Measurements from ENCODE around the gene MPHOSPH6.
"Not testable (repeated sequence)": the region's sequence is repeated elsewhere in the genome, so short reads cannot be mapped to it uniquely, and the experiment has no call there.

MPHOSPH6 gene

DNA sequence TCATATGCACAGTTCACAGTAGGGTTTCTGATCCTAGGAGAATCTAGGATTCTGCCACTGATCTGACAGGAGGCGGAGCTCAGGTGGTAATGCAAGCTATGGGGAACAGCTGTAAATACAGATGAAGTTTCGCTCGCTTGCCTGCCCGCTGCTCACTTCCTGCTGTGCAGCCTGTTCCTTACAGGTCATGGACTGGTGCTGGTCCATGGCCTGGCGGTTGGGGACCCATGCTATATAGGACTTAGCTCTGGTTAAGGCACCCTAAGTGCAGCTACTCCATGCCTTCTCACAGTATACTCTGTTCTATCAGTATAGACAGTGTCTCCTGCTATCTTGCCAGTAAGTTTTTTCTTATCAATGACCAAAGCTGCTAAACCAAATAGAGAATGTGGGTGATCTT lies 2.4 kb downstream of the MPHOSPH6 start:
- DNase-seq, result no peak

DNA sequence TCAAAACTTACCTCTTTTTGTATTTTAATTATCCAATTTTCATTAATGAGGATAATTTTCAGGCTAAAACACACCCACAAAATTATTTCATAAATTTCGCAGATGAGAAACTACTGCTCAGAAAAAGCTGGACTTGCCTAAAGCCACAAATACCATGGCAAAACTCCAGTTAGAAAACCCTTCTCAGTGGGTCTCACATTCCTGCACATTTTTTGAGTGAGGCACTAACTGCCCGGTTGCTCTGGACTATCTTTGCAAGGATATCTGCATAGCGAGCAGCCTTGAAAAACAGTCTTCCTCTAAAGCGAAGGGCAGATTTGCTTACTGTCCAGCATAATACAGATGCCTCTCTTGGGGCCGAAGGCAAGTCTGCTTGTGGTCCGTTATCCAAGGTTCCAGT lies 9.8 kb downstream of the MPHOSPH6 start:
- DNase-seq, result no peak

DNA sequence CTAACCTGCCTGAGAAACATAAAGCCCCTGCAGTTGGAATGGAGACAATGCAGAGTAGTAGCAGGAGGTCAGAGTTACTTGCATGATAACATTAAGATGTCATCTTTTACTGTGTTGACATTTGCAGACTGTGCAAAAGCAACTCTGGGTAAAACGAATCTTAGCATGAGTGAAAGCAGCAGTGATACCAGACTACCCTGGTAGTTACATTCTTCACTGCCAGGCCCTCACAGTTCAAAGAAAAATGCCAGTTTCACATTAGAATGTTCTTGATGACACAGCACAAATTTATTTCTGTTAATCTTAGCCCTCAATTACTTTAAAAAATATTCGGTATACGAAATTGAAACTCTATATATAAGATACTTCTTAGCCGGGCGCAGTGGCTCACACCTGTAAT lies 12.2 kb downstream of the MPHOSPH6 start:
- DNase-seq, result no peak

DNA sequence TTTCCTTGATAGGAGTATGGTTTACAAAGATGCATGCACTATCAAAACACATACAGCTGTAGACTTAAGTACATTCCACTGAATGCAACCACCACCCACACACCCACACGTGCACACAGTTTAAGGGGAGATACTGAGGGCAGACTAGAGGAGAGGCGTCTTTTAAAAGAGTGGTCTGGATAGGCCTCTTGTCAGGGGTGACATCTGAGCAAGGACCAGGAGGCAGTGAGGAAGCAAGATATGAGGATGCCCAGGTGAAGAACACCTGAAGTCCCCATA lies 12.6 kb downstream of the MPHOSPH6 start:
- no peak for DNase-seq

DNA sequence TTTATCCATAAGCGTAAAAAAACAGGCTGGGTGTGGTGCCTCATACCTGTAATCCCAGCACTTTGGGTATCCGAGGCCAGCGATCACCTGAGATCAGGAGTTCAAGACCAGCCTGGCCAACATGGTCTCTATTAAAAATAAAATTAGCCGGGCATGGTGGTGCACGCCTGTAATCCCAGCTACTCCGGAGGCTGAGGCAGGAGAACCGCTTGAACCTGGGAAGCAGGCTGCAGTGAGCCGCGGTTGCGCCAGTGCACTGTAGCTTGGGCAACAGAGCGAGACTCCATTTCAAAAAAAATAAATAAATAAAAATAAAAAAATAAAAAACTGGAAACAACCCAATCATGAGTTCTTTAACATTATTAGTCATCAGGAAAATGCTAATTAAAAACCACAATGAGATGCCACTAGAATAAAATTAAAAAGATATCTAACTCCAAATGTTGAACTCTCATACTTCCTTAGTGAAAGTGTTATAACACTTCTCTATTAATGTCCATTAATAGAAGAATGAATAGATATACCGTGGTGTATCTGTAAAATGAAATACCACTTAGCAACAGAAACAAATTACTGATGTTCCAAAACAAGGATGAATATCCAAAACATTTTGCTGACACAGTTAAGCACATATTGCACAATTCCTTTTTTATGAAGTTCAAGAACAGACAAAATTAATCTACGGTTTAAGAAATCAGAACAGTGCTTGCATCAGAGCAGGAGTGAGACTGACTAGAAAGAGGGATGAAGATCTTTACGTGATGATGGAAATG lies 13.1 kb downstream of the MPHOSPH6 start:
- DNase-seq, result no peak

DNA sequence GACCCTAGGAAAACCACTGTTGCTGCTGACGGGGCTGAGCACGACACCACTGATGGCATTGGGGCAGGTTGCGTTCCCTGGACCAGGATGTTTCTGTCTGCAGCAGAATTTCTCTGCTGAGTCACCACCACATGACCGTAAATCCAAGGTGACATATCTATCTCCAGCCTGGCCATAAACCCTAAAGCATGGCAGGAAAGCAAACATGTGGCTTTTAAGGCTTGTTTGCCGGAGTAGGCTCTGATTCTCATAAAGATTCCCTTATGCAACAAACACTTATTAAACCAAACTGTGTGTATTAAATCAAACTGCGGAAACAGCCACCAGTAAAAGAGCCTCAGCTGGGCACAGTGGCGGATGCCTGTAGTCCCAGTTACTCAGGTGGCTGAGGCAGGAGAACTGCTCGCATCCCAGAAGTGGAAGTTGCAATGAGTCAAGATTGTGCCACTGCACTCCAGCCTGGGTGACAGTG lies 17.3 kb downstream of the MPHOSPH6 start:
- no peak for DNase-seq

DNA sequence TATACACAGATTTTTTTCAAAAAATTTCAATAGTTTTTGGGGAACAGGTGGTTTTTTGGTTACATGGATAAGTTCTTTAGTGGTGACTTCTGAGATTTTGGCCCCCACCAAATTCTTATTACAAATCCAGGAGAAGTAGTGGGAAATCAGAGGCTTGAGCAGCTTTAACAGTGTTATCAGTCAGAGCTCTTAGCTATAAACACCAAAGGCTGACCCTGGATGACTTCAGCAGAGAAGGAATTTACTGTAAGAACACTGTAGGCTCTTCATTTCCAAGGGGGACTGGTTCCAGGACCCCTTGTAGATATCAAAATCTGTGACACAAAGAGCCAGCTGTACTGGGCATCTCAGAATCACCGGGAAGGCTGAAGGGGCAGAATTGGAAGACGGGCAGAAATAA lies 17.8 kb downstream of the MPHOSPH6 start:
- no peak for DNase-seq

DNA sequence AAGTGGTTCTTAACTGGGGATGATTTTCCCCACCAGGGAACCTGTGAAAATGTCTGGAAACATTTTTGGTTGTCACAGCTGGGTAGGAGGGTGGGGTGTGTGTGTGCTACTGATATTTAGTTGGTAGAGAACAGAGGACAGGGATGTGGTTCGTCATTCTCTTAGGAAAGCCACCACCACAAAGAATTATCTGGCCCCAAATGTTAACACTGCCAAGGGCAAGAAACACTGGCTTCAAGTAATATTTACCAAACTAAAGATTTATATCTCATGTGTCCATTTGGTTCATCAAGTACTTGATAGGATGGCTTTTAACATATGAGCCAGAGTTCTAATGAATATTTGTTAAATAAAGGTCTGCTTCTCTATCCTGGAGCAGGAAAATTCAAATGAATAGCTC lies 19.5 kb downstream of the MPHOSPH6 start:
- DNase-seq, result no peak

DNA sequence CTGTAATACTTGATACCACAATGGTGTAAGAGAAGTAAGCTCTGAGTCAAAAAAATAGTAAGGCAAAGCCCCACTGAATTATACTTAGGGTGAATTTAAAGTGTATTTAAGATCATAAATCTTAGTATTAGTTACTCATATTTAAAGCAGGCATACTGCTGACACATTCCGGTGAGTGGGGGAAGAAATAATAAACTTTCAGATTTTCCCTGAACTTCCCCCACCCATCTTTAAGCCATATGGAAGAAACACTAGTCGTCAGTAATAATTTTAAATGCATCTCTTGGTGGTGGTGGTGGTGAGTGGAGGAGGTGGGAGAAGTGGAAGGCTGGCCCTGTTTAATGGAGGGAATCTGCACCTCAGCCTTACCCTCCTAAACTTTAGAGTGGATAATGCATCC lies 20.5 kb downstream of the MPHOSPH6 start:
- DNase-seq, result no peak

DNA sequence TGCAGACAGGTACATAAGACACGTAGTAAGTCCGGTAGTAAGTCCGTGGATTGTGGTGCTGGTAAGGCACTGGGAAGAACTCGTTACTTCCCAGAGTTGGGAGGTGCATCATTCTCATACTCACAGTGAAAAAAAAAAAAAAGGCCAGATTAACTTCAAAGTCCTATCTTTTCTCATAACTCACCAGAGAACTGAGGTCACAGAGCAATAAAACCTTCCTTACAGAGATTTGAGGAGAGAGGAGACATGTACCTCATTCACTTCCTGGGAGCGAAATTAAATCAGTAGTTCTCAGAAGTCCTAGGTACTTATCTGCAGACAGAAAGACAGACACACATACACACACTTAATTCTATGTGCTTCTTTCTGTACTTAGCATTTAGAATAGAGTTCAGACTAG lies 22.5 kb downstream of the MPHOSPH6 start:
- DNase-seq, result no peak

DNA sequence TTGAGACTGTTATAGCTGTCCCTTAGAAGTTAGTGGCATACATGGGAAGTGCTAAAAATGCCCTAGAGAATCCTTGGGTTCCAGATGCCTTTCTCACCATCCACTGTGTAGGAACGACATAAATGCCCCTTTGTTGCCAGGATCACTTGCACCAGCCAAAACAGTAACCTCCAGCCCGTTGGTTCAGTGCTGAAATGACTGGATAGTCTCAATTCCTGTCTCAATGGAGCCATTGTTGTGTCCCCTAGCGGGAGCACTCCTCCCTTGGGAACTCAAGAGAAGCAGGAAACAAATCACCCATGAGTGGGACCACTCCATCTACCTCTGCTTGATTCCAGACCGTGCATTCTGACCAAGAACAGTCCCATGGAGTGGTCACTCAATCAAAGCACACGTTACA lies 23.1 kb downstream of the MPHOSPH6 start:
- DNase-seq, result no peak

DNA sequence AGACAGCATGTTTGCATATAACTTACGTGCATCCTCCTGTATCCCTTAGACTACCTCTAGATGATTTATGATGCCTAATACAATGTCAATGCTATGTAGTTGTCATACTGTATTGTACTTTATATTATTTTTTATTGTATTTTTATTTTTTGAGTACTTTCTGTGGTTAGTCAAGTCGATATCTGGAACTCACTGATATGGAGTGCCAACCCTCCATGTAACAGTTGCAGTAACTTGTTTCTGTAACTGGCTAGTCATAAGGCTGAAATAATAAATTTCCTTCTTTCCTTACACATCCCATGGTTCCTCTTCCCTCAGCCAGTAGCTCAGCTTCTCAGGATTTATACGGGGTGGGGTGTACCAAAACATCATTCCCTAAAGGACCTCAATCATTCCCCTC lies 23.5 kb downstream of the MPHOSPH6 start:
- DNase-seq, result no peak

DNA sequence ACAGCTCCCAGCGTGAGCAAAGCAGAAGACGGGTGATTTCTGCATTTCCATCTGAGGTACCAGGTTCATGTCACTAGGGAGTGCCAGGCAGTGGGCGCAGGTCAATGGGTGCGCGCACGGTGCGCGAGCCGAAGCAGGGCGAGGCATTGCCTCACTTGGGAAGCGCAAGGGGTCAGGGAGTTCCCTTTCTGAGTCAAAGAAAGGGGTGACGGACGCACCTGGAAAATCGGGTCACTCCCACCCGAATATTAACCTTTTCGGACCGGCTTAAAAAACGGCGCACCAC lies 30.8 kb downstream of the MPHOSPH6 start:
- not testable (repeated sequence) for DNase-seq

DNA sequence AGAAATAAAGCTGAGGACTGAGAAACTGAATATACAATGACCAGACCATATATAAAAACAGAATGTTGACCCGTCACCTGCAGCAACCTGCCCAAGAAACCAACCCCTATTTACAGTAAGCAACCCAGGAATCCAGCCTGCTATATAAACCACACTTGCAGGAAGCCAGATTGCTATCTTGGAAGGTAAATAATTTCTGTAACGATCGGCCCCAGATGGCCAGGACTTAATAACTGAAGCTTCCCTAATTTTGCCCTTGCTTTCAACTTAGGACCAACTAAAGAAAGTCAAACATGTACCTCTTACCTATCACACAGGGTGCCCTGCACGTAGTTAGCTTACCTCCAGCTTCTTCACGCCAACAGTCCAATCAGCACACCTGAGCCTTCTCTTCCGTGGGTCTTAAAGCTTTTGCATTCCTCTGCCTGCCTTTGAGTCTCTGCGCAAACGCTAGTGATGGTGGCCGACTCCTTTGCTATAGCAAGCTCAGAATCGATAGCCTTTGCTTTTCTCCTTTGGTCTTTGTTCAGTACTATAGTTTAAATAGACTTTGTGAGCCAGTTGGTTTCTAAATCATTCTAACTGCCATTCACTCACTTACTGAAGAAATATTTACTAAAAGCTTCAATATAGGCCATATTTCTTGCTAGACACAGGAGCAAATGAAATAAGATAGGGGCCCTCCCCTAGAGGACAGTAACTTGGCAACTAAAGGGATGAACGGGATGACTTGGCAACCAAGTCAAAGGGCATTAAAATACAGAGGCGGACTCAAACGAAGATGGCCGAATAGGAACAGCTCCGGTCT lies 31.3 kb downstream of the MPHOSPH6 start:
- DNase-seq, result no peak

DNA sequence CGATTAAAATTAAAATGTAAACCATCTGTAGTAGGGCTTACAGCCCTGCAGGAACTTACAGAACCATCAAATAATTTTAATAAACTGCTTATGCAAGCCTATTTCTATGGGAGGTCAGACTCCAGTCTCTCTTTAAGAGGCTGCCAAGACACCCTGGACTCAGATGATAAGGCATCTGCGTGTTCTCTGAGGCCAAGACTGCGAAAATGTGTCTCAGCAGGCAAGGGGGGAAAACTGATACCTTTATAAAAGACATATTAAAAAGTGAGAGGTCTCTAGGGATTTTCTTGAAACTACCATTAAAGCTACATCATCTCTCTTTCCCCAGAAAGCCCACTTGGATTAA lies 32.2 kb downstream of the MPHOSPH6 start:
- no peak for DNase-seq

DNA sequence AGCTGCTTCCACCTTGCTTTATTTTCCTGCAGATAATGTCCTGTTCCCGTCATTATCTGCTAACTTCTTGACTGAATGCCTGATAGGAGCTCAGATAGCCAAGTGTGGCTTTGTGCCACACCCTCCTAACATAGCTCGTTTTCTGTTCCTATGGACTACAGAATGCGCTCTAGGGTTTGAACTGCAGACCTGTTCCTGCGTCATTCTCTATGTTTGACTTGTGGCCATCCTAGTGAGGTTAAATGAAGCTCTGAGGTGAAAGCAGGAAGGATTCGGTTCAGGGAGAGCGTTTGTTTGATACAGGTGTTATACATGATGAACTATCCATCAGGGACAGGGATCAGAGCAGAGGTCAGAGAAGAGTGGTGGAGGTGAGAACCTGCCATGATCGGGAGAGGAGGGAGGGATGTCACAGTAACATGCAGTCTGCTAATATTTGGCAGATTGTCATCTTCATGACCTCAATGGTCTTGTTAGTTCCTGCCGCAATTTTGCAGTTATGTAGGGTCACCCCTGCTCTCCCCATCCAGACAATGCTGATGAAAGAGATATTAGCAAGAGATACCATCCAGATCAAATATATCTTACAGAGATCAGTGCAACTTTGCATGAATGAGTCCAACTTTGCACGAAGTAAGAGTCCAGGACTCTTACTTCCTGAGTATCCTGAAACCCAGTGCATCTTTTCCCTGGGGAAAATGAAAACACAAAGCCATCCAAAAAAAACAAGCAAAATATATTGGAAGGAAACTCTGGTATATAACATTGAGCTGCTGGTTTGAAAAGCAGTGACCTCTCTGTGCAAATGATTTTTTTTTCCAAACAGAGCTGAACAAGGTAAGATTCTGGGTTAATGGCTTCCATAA lies 32.8 kb downstream of the MPHOSPH6 start:
- DNase-seq, result no peak

DNA sequence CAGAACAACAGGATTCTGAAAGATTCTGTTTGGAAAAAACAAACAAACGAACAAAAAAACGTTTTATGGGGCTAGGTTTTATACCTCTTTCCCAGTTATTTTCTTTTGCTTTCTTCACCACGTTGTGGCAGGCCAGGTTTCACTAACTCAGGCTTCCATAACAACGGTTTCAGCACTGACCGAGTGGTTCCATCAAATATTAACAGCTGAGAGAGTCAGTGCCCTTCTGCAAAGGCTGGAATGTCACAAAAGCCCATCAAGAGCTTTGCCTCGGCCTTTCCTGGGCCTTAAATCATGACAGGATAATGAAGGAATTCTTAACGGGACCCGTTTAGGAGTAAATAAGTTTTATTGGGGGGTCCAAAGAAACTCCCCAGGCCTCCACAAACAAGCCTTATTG lies 34.2 kb downstream of the MPHOSPH6 start:
- DNase-seq, result no peak

DNA sequence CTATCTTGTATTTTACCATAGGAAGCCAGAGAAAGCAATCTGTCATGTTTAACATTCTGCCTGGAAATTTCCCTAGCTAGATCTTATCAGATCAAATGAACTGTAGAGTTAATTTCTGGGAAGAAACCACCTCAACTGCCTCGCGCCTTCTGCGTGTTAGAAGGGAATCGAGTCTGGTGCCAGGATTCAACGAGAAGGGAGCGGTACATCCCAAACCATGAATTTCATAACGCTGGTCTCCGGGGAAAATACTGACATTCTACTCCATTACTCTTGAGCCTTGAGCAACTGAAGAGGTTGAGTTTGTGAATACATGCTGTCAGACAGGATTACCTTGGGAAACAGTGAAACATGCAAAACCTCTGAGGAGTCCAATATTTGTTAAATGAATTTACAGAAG lies 35.2 kb downstream of the MPHOSPH6 start:
- DNase-seq, result no peak

DNA sequence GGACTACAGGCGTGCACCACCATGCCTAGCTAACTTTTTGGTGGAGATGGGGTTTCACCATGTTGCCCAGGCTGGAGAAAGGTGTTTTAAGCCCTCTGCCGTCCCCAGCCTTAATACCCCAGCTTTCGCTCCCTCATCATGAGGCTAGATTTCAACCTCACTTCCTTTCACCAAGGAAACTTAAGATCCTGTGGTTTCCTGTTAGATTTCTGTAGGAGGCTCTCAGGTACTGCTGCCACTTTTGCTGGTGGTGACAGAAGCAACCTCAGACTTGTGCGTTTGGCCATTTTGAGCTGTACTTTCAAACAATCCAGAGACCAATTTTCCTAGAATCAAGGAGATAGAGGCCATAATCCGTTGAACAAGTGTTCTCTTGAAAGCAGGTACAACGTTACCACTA lies 36.2 kb downstream of the MPHOSPH6 start:
- DNase-seq, result no peak

DNA sequence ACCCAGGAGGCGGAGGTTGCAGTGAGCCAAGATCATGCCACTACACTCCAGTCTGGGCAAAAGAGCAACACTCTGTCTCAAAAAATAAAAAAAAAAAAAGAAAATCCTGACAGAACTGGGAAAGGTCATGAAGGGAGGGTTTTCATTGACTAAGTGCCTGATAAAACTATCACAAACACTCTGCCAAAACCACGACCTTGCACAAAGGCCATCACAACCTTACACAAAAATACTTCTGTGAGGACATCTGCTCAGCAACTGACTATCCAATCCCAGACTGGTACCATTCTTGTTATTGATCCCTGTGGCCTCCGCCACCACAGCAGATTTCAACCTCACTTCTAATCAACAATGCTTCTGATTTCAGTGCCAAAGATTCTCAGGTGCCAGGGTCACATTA lies 40.1 kb downstream of the MPHOSPH6 start:
- no peak for DNase-seq

DNA sequence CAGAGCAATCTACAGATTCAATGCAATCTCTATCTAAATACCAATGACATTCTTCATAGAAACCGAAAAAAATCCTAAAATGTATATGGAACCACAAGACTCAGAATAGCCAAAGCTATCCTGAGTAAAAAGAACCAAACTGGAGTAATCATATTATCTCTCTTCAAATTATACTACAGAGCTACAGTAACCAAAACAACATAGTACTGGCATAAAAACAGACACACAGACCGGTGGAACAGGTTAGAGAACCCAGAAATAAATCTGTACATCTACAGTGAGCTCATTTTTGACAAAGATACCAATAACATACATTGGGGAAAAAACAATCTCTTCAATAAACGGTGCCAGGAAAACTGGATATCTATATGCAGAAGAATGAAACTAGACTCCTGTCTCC lies 45.4 kb downstream of the MPHOSPH6 start:
- DNase-seq, result no peak

DNA sequence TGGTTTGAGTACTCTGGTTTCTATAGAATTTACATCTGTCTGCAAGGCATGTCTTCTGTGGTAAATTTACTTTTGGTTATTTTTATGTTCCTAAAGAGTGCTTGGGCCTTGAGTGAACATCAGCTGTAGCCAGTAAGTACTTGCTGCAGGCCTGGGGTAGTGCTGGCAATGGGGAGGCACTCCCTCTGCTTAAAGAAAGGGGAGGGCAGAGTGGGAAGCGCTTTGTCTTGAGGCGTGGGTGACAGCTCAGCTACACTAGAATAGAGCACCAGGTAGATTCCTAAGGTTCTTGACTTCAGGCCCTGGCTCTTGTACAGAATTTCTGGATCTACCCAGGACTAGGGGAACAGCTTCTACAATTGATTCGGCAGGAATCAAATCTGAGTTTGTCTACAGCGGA lies 50.6 kb downstream of the MPHOSPH6 start:
- no peak for DNase-seq

DNA sequence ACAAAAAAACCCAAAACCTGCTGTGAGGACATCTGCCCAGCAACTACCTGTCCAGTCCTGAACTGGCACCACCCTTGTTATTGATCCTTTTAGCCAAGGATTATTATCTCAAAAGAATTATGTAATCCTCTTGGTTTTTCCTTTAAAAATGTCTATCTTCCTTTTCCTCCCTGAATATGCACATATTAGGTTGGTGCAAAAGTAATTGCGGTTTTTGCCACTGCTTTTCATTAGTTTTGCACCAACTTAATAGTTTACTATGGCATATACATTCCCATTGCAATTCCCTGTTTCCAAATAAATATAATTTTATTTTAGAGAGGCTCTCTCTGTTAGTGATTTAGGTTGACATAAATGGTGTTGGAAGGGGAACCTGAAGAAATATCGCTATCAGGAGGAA lies 51.3 kb downstream of the MPHOSPH6 start:
- DNase-seq, result no peak

DNA sequence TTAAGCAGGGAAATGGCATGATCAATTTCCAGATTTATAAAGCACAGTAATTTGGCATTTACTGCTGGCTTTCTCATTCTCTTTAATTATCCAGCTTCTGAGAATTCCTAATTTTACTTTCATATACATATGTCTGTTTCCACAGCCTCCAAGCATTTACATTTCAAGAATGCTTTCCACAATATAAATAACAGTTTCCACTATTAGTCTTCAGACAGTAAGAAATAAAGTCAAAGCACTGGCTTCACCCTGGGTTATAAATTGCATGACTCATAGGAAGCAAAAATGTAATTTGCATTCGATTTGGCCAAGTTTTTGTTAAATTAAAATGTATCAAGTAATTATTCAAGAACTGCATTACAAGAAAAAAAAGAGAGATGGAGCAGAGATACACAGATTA lies 53.5 kb downstream of the MPHOSPH6 start:
- no peak for DNase-seq

Data from stimulated activated CD4-positive, alpha-beta T cell treated with anti-CD3 and anti-CD28 coated beads, Interleukin-2, amount 100 ng/mL, for 48 hours (primary cell).